Measurements from ENCODE around the gene ABAT.
"Not testable (repeated sequence)": the region's sequence is repeated elsewhere in the genome, so short reads cannot be mapped to it uniquely, and the experiment has no call there.

The ABAT gene

GRCh38 chr16:8742068-8742467 lies 67.7 kb downstream of the ABAT start:
- no peak for DNase-seq (ENCODE audit: low read depth in 2 of 2)

DNA sequence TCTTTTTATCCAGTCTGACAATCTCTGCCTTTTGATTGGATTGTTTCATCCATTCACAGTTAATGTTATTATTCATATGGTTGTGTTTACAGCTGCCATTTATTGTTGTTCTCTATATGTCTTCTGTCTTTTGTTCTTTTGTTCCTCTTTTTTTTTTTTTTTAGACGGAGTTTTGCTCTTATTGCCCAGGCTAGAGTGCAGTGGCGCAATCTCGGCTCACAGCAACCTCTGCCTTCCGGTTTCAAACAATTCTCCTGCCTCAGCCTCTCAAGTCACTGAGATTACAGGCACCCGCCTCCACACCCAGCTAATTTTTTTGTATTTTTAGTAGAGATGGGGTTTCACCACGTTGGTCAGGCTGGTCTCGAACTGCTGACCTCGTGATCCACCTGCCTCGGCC lies 74.5 kb downstream of the ABAT start:
- not testable (repeated sequence) for DNase-seq (ENCODE audit: low read depth in 2 of 2)

- DNase-seq (ENCODE audit: low read depth in 2 of 2): no peak
Observed at GRCh38 chr16:8751481-8752311, 77.3 kb downstream of the ABAT start.

- no peak for DNase-seq (ENCODE audit: low read depth in 2 of 2)
Observed at GRCh38 chr16:8752706-8753105, 78.3 kb downstream of the ABAT start.

- DNase-seq (ENCODE audit: low read depth in 2 of 2): no peak
Observed at GRCh38 chr16:8753416-8754054, 79.1 kb downstream of the ABAT start.

DNA sequence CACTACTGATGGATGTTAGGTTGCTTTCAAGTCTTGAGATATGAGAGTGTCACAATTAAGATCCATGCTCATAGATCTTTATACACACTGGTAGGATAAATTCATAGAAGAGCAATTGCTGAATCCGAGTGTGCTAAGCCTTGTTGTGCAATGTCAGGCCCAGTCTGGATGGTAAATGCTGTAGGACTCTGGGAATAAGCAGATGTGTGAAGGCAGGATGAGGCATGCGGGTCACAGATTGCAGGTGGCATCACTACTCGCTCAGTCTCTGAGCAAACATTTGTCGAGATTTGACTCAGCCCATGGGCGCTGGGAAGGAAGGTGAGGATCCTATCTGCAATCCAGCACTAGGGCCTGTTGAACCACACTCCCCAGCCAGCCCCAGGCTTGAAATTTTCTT lies 82.3 kb downstream of the ABAT start:
- DNase-seq (ENCODE audit: low read depth in 2 of 2): no peak

DNA sequence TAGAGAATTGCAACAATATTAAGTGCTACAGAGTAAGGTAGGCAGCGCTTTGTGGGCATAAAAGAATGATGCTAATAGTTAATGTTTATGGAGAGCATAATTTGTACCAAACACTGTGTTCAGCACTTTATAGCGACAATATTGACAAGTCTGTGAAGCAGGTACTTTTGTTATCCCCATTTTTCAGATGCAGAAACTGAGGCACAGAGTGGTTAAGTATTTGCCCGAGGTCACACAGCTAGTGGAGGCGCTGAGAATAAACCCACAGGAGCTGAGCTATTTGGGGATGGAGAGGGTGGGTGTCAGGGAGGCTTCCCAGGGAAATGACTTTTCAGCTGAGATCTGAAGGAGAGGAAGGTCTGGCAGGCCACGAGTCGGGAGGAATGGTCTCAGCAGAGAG lies 83.6 kb downstream of the ABAT start:
- no peak for DNase-seq (ENCODE audit: low read depth in 2 of 2)

GRCh38 chr16:8760021-8760420 lies 85.6 kb downstream of the ABAT start:
- DNase-seq (ENCODE audit: low read depth in 2 of 2): no peak

DNA sequence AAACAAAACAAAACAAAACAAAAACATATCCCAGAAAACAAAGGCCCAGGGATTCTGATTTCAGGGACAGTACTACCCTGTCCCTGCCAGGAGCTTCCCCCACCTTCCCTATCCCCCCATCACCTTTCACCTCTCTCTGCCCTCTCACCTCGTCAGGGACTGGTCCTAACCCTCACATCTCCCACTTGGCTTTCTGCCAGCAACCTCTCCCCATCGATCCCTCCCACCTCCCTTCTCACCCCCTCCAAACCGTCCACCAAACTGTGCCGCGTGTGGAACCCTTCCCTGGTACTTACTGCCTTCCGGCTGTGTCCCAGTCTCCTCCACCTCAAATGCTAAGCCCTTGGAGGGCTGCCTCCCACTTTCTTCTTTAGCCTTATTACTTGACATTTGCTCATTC lies 86.7 kb downstream of the ABAT start:
- DNase-seq (ENCODE audit: low read depth in 2 of 2): no peak

- no peak for DNase-seq (ENCODE audit: low read depth in 2 of 2)
Observed at GRCh38 chr16:8762254-8762653, 87.8 kb downstream of the ABAT start.

- DNase-seq (ENCODE audit: low read depth in 2 of 2): no peak
Observed at GRCh38 chr16:8763083-8763482, 88.7 kb downstream of the ABAT start.

DNA sequence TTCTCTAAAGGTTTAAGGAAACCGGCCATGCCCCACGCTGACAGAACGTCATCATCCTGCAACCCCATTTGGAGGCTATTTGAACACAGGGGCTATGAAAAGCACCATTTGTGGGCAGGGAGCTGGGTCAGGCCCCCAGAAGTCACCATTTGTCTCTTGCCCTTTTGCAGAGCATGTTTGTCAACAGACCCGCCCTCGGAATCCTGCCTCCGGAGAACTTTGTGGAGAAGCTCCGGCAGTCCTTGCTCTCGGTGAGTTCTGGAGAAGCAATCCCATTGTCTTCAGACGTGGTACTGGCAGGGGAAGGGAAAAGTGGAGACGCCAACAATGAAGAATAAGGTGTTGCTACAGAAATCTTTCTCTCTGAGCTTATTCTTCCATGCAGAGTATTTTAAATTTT lies 89.5 kb downstream of the ABAT start:
- DNase-seq (ENCODE audit: low read depth in 2 of 2): no peak

GRCh38 chr16:8764525-8765250 lies 90.3 kb downstream of the ABAT start:
- no peak for DNase-seq (ENCODE audit: low read depth in 2 of 2)

- DNase-seq (ENCODE audit: low read depth in 2 of 2): no peak
Observed at GRCh38 chr16:8767176-8767575, 92.8 kb downstream of the ABAT start.

DNA sequence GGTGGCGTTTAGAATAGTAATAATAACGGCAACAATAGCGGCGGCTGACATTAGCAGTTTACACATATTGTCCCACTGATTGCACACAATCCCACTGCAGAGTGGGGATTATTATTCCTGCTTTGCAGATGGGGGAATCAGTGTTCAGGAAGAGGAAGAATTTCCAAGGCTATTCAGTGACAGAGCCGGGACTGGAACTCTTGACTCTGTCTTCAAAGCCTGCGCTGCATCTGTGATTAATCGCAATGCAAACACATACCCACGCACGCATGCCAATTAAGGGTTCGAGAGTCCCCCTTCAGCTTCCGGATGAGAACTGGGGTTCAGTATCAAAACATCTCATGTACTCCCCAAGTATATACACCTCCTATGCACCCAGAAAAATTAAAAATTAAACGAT lies 93.9 kb downstream of the ABAT start:
- DNase-seq (ENCODE audit: low read depth in 2 of 2): no peak

- DNase-seq (ENCODE audit: low read depth in 2 of 2): no peak
Observed at GRCh38 chr16:8768692-8769091, 94.3 kb downstream of the ABAT start.

DNA sequence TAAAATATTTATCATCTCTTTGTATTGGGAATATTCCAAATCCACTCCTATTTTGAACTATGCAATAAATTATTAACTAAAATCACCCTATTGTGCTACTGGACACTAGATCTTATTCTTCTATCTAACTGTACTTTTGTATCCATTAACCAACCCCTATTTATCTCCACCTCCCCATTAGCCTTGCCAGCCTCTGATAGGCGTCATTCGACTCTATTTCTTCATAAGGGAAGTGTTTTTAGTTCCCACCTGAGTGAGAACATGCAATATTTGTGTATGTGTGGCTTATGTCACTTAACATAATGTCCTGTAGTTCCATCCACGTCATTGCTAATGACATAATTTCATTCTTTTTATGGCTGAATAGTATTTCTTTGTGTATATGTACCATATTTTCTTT lies 99.1 kb downstream of the ABAT start:
- no peak for DNase-seq (ENCODE audit: low read depth in 2 of 2)

DNA sequence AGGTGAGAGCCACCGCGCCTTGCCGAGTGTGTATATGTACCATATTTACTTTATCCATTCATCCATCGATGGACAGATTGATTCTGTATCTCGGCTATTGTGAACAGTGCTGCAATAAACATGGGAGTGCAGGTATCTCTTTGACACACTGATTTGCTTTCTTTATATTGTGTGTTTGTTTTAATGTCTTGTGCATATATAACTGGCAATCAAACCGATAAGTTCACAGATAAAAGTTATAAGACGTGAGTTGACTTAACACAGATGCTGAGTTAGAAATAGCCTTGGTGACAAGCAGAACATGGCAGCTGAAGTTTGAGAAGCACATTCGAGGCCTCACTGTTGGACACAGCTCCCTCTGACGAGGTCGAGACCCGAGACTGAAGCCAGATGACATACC lies 99.8 kb downstream of the ABAT start:
- DNase-seq (ENCODE audit: low read depth in 2 of 2): no peak

DNA sequence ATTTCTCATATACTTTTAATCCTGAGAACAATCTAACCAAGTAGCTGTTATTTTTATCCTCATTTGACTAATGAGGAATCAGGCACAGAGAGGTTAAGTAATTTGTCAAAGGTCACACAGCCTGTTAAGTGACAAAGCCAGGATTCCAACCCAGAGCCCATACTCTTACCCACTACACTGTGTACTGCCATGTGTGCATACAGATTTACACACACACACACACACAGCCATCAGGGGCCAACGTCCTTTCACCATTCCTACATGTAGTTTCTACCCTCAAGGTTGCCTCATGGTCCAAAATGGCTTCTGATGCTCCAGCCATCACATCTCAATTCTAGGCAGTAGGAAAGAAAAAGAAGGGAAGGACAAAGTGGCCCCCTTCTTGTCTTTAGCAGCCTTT lies 100.9 kb downstream of the ABAT start:
- no peak for DNase-seq (ENCODE audit: low read depth in 2 of 2)

GRCh38 chr16:8776129-8776584 lies 101.7 kb downstream of the ABAT start:
- no peak for DNase-seq (ENCODE audit: low read depth in 2 of 2)

DNA sequence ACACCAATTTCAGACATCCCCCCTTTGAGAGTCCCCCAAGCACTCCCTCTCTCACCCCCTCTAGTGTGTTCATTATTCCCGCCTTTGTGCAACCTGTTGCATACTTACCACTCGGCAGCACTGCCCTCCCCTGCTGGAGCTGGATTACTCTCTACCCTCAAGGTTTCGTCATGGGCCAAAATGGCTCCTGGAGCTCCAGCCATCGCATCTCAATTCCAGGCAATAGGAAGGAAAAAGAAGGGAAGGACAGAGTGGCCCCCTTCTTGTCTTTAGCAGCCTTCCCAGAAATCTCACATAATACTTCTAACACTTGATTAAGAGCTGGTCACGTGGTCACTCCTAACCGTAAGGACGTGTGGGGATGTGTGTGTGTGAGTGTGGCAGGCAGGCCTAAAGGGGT lies 102.8 kb downstream of the ABAT start:
- DNase-seq (ENCODE audit: low read depth in 2 of 2): no peak

- DNase-seq (ENCODE audit: low read depth in 2 of 2): no peak
Observed at GRCh38 chr16:8781797-8782196, 107.4 kb downstream of the ABAT start.

GRCh38 chr16:8782673-8783072 lies 108.3 kb downstream of the ABAT start:
- no peak for DNase-seq (ENCODE audit: low read depth in 2 of 2)

All from stimulated activated CD8-positive, alpha-beta memory T cell treated with anti-CD3 and anti-CD28 coated beads, Interleukin-2, amount 100 ng/mL, for 48 hours (primary cell).